Activated CD4-positive, alpha-beta T cell treated with anti-CD3 and anti-CD28 coated beads for 36 hours (primary cell): ENCODE results near the gene ATF3. TPM values are rescaled to one million over a fixed set of nuclear protein-coding genes. Genes with fewer than 3 reads are reported as not detected.
"Not testable (repeated sequence)": the region's sequence is repeated elsewhere in the genome, so short reads cannot be mapped to it uniquely, and the experiment has no call there.

Experiments used
- ATAC-seq: fragments of 200-7000 bp; cut with Tn5 transposase; one replicate; pipeline ENCODE4 v1.10.0; 2021; ENCODE audit warnings: mild to moderate bottlenecking, moderate library complexity
- CTCF ChIA-PET: fragments of 350-600 bp; sonication (Branson Sonifier 250); formaldehyde crosslinking; loops from one replicate; lab custom pipeline; 2021; ENCODE audit warnings: antibody characterized with exemption; lab: Charles Lee
- POLR2A ChIA-PET: fragments of 350-600 bp; sonication (Branson Sonifier 250); formaldehyde crosslinking; loops from one replicate; lab custom pipeline; 2021; ENCODE audit warnings: antibody characterized with exemption, inconsistent platforms; lab: Charles Lee
- DNase-seq: peaks from one replicate; pipeline ENCODE4 v3.0.0-alpha.2; 2020
- H3K27ac Mint-ChIP-seq: one replicate; pipeline ENCODE4 v1.8.0; 2021; ENCODE audit warnings: mixed read lengths
- H3K27me3 Mint-ChIP-seq: one replicate; pipeline ENCODE4 v1.8.0; 2021; ENCODE audit warnings: mixed read lengths
- H3K36me3 Mint-ChIP-seq: one replicate; pipeline ENCODE4 v1.8.0; 2021; ENCODE audit warnings: low read depth, mixed read lengths
- H3K4me1 Mint-ChIP-seq: one replicate; pipeline ENCODE4 v1.8.0; 2021; ENCODE audit warnings: mixed read lengths
- H3K4me3 Mint-ChIP-seq: one replicate; pipeline ENCODE4 v1.8.0; 2021; ENCODE audit warnings: mild to moderate bottlenecking, moderate library complexity, mixed read lengths
- H3K9me3 Mint-ChIP-seq: one replicate; pipeline ENCODE4 v1.8.0; 2021; ENCODE audit warnings: low read depth, mixed read lengths
- intact Hi-C, 2 experiments: fragments of 100-400 bp; cut with DNase I in 1 of 2; cut with micrococcal nuclease in 1 of 2; formaldehyde crosslinking; loops; one replicate each; pipeline versions ENCODE4 v1.14.2 to v1.15.1; 2022 to 2024; cut with DNase I, micrococcal nuclease
- total RNA-seq, 2 experiments: library from RNA; stranded (reverse); gene quantifications; one replicate each; pipeline ENCODE4 v1.2.3, GENCODE V29; 2021

Gene ATF3
- total RNA-seq, 2 experiments from 2014 or later = 40.3 to 44.9 TPM

- no peak for DNase-seq
- intact Hi-C loops = no loop called here
- no peaks in the 10 kb centered on the region for H3K36me3 Mint-ChIP-seq
- H3K4me3 Mint-ChIP-seq = no peak overlapping the region
- no peaks in the 10 kb centered on the region for H3K4me1 Mint-ChIP-seq
- no peaks in the 10 kb centered on the region for H3K9me3 Mint-ChIP-seq
- ChIA-PET POLR2A (no interaction called here), CTCF (interaction anchor here (0.5 to 2.2 kb wide), 3 partner anchors 12 to 228 kb away, joined by 3 to 8 read pairs (median 3); no protein-coding TSS in a partner anchor)
- no peak for ATAC-seq
- H3K27ac Mint-ChIP-seq = no peak overlapping the region
- H3K27me3 Mint-ChIP-seq = peaks cover 9% of the 10 kb centered on the region
Measured at GRCh38 chr1:212652609-212653008, 44.0 kb downstream of the ATF3 start.

- no peaks in the 10 kb centered on the region for H3K4me1 Mint-ChIP-seq
- intact Hi-C loops = no loop called here
- POLR2A ChIA-PET = no interaction called here
- H3K9me3 Mint-ChIP-seq = no peaks in the 10 kb centered on the region
- ATAC-seq (no peak), DNase-seq (no peak)
- no peak overlapping the region for H3K4me3 Mint-ChIP-seq
- CTCF ChIA-PET = interaction anchor here (0.7 to 1.9 kb wide), 4 partner anchors 9 to 200 kb away, joined by 3 to 6 read pairs (median 4); no protein-coding TSS in a partner anchor
- no peaks in the 10 kb centered on the region for H3K36me3 Mint-ChIP-seq
- H3K27ac Mint-ChIP-seq = no peak overlapping the region
- peaks cover 11% of the 10 kb centered on the region for H3K27me3 Mint-ChIP-seq
Measured at GRCh38 chr1:212655668-212656440, 47.3 kb downstream of the ATF3 start.

- intact Hi-C loops = no loop called here
- Mint-ChIP-seq H3K9me3 (no peaks in the 10 kb centered on the region), H3K36me3 (no peaks in the 10 kb centered on the region), H3K27me3 (peaks cover 11% of the 10 kb centered on the region), H3K27ac (no peak overlapping the region), H3K4me1 (no peaks in the 10 kb centered on the region), H3K4me3 (no peak overlapping the region)
- DNase-seq (no peak), ATAC-seq (peak; percentile 23)
- CTCF ChIA-PET = no interaction called here
- POLR2A ChIA-PET = no interaction called here
Measured at GRCh38 chr1:212656730-212657129, 48.2 kb downstream of the ATF3 start.

DNA sequence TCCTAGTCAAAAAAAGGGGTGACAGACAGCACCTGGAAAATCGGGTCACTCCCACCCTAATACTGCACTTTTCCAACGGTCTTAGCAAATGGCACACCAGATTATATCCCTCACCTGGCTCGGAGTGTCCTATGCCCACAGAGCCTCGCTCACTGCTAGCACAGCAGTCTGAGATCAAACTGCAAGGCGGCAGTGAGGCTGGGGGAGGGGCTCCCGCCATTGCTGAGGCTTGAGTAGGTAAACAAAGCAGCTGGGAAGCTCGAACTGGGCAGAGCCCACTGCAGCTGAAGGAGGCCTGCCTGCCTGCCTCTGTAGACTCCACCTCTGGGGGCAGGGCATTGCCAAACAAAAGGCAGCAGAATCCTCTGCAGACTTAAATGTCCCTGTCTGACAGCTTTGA, 49.7 kb downstream of the ATF3 start:
- H3K4me3 Mint-ChIP-seq, POLR2A ChIA-PET, H3K27ac Mint-ChIP-seq, CTCF ChIA-PET, ATAC-seq, H3K4me1 Mint-ChIP-seq, intact Hi-C loops, DNase-seq, H3K36me3 Mint-ChIP-seq, H3K9me3 Mint-ChIP-seq: not testable (repeated sequence)
- H3K27me3 Mint-ChIP-seq = peaks cover 11% of the 10 kb centered on the region

GRCh38 chr1:212664409-212665199, 56.0 kb downstream of the ATF3 start:
- ChIA-PET POLR2A (interaction anchor here (0.6 to 1.3 kb wide), 6 partner anchors 19 to 324 kb away, joined by 3 to 6 read pairs (median 3); partner anchors contain the start of gene ATF3), CTCF (interaction anchor here (0.5 to 3.8 kb wide), 51 partner anchors 9 to 332 kb away, joined by 3 to 88 read pairs (median 4); partner anchors contain the start of genes FLVCR1, NSL1 and TATDN3)
- peak overlapping the region; percentile 57 for H3K4me3 Mint-ChIP-seq
- DNase-seq (no peak), ATAC-seq (no peak)
- peaks cover 15% of the 10 kb centered on the region for H3K4me1 Mint-ChIP-seq
- no peak overlapping the region for H3K27ac Mint-ChIP-seq
- intact Hi-C loops = loop anchor here (1.0 to 5.0 kb wide), 8 partner anchors 35 to 331 kb away; partner anchors contain the start of genes BATF3 (in 1 of the 2) and FLVCR1 (in 1 of the 2)
- no peaks in the 10 kb centered on the region for H3K36me3 Mint-ChIP-seq
- H3K27me3 Mint-ChIP-seq = no peaks in the 10 kb centered on the region
- H3K9me3 Mint-ChIP-seq = no peaks in the 10 kb centered on the region

DNA sequence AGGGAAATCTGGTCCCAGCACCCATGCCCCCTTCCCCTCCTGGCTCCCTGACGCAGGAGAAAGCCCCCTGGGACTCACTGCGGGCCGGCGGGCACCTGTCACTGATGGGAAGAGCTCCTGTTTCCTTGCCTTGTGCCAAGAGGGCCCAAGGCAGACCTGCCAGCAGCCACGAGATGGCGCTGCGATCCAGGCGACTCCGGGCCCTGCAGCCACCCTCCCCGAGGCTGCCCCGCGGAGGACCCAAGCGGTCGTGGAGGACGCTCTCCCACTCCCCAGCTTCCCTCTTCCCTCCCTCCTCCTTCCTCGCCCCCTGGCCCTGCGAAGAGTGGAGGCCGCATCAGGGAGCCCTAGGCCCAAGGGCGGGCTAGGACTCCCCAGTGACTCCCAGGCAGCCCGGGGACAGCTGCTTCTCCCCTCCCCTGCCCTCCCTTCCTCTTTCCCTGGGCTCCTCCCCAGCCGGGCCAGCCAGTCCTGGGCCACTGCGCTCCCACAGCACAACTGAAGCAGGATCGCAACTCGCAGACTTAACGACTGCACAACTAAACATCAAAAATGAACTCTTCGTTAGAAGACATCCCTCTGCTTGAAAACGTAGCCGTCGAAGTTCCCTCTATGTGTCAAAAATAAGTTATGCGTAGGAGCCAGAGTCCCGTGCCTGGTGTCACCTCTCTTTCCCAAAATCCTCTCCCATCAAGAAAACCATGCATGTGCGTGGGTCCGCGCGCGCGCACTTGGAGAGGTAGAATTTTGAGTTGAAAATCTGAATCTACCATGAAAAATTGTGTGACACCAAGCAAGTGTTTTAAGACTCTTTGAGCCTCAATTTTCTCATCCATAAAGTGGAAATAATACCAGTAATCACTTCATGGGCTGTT, 56.9 kb downstream of the ATF3 start:
- CTCF ChIA-PET = interaction anchor here (0.6 to 3.8 kb wide), 51 partner anchors 9 to 331 kb away, joined by 3 to 88 read pairs (median 4); partner anchors contain the start of genes FLVCR1, NSL1 and TATDN3
- H3K27ac Mint-ChIP-seq = peak overlapping the region; percentile 77
- no peaks in the 10 kb centered on the region for H3K9me3 Mint-ChIP-seq
- peaks cover 3% of the 10 kb centered on the region for H3K27me3 Mint-ChIP-seq
- peaks cover 15% of the 10 kb centered on the region for H3K4me1 Mint-ChIP-seq
- H3K4me3 Mint-ChIP-seq = peak overlapping the region; percentile 57
- no peaks in the 10 kb centered on the region for H3K36me3 Mint-ChIP-seq
- ATAC-seq (peak; percentile 98), DNase-seq (peak; percentile 91)
- intact Hi-C loops = loop anchor here (1.0 to 5.0 kb wide), 8 partner anchors 34 to 330 kb away; partner anchors contain the start of genes BATF3 (in 1 of the 2) and FLVCR1 (in 1 of the 2)
- POLR2A ChIA-PET = interaction anchor here (0.6 to 1.3 kb wide), 7 partner anchors 19 to 323 kb away, joined by 3 to 6 read pairs (median 3); partner anchors contain the start of genes ATF3 and BATF3

- Mint-ChIP-seq H3K27ac (no peak overlapping the region), H3K9me3 (no peaks in the 10 kb centered on the region), H3K4me1 (peaks cover 18% of the 10 kb centered on the region), H3K4me3 (no peak overlapping the region), H3K27me3 (peaks cover 8% of the 10 kb centered on the region), H3K36me3 (no peaks in the 10 kb centered on the region)
- ATAC-seq (no peak), DNase-seq (no peak)
- intact Hi-C loops = loop anchor here (5.0 kb wide), 3 partner anchors 36 to 191 kb away; partner anchors contain the start of gene FLVCR1 (in 1 of the 2)
- CTCF ChIA-PET = interaction anchor here (0.6 to 3.8 kb wide), 15 partner anchors 8 to 330 kb away, joined by 3 to 88 read pairs (median 11); partner anchors contain the start of genes NSL1 and TATDN3
- POLR2A ChIA-PET = interaction anchor here (0.9 to 1.3 kb wide), 2 partner anchors 33 to 58 kb away, joined by 3 to 6 read pairs; partner anchors contain the start of genes ATF3 and BATF3
Measured at GRCh38 chr1:212666116-212666775, 57.7 kb downstream of the ATF3 start.

DNA sequence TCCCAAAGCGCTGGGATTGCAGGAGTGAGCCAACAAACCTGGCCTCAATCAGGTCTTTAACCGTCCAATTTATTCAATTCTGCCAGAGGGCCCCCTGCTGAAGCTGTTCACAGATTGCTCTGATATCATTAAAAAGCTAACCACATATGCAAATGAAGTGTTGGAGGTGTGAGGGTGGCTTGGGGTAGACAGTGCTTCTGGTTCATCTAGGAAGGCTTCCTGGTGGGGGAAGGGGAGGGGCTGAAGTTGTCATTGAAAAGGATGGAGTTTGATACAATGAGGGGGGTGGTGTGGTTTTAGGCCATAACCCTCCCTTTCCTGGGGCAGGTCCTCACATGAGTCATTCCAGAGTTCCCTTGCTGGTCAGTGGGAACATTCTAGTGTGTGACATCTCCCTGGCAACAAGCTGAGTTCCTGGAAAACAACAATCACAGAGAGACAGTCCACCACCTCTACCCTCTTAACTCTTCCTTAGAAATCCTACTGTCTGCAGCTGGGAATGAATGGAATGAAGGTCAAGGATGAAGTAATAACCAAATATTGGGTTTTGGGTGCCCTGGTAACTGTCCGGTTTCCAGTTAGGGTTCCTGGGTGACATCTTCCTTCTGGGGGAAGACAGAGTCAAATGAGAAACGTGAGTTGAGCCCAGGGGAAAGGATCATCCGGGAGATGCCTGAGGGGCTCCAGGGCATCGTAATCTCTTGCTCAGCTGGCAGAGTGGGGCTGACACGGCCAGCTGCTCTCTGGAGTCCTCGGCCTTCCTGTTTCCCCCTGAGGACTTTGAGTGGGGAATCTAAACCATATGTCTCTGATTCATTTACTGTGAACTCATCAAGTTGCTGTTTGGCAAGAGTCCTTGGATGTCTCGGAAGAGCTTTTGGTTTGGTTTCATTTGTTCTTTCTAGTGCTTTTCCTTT, 58.9 kb downstream of the ATF3 start:
- no peak overlapping the region for H3K4me3 Mint-ChIP-seq
- no peaks in the 10 kb centered on the region for H3K9me3 Mint-ChIP-seq
- H3K27ac Mint-ChIP-seq = peak overlapping the region; percentile 17

DNA sequence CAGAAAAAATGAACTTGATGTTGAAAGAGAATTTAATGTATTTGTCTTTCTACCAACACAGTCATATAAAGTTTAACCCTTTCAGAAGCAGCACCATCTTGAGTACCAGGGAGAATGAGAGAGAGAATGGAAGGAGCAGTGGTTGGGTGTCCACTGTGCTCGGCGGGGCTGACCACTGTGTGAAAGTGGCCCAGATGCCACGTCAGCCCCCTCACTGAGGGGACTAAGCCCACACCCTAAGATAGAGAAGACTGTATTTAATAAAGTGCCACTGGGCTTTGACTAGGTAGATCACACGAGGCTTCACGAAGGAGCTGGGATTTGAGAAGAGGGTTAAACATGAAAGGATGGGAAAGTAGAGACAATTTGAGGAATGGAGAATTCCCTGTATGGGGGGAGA, 59.9 kb downstream of the ATF3 start:
- intact Hi-C loops = loop anchor here (5.0 kb wide), 3 partner anchors 34 to 189 kb away; partner anchors contain the start of gene FLVCR1 (in 1 of the 2)
- ChIA-PET CTCF (interaction anchor here (0.7 to 3.8 kb wide), 22 partner anchors 9 to 329 kb away, joined by 3 to 27 read pairs (median 4); partner anchors contain the start of genes NSL1 and TATDN3), POLR2A (interaction anchor here (0.5 kb wide), 1 partner anchor 374 kb away, joined by 4 read pairs; no protein-coding TSS in a partner anchor)
- H3K4me3 Mint-ChIP-seq = no peak overlapping the region
- H3K4me1 Mint-ChIP-seq = peaks cover 23% of the 10 kb centered on the region
- peaks cover 18% of the 10 kb centered on the region for H3K27me3 Mint-ChIP-seq
- DNase-seq = no peak
- H3K27ac Mint-ChIP-seq = no peak overlapping the region
- ATAC-seq = no peak
- no peaks in the 10 kb centered on the region for H3K9me3 Mint-ChIP-seq
- no peaks in the 10 kb centered on the region for H3K36me3 Mint-ChIP-seq

More for the DNA sequence above, 58.9 kb downstream of the ATF3 start:
- ChIA-PET CTCF (interaction anchor here (0.6 to 3.8 kb wide), 28 partner anchors 8 to 329 kb away, joined by 3 to 42 read pairs (median 4); partner anchors contain the start of genes BATF3, NSL1 and TATDN3), POLR2A (no interaction called here)
- H3K27me3 Mint-ChIP-seq = peaks cover 18% of the 10 kb centered on the region
- ATAC-seq (peak; percentile 14), DNase-seq (no peak)
- peaks cover 23% of the 10 kb centered on the region for H3K4me1 Mint-ChIP-seq
- H3K36me3 Mint-ChIP-seq = no peaks in the 10 kb centered on the region
- intact Hi-C loops = loop anchor here (5.0 kb wide), 3 partner anchors 35 to 190 kb away; partner anchors contain the start of gene FLVCR1 (in 1 of the 2)
